ENCODE data around the gene LRFN4. TPM values are rescaled to one million over a fixed set of nuclear protein-coding genes. Genes with fewer than 3 reads are reported as not detected.

Gene LRFN4
- total RNA-seq, 6 donors from 2014 or later: 11.4 to 29.0 (median 21.8) TPM

- no peaks in the 10 kb centered on the region for H3K27me3 ChIP-seq
- TF ChIP-seq EP300 (IDR thresholded peaks at IDR 0.05) (no peak), CTCF (IDR thresholded peaks at IDR 0.05) (no peak), POLR2A (IDR thresholded peaks at IDR 0.05) (no peak)
- no peak overlapping the region for H3K4me3 ChIP-seq
- no peaks in the 10 kb centered on the region for H3K36me3 ChIP-seq
- WGBS, 2 donors: 84 to 97% methylated on average over 6 to 9 of the region's 9 CpGs
- peaks cover 11 to 29% (median 16%) of the 10 kb centered on the region in 4 donors for H3K4me1 ChIP-seq
- peak overlapping the region in 1 of 4 donors; percentile 17 for H3K27ac ChIP-seq
- DNase-seq (no peak), ATAC-seq (ENCODE audit: low FRiP score in 2 of 2) (no peak)
- no peaks in the 10 kb centered on the region for H3K9me3 ChIP-seq
Measured at GRCh38 chr11:66881927-66882452, 25.1 kb downstream of the LRFN4 start.

GRCh38 chr11:66882561-66883015, 25.7 kb downstream of the LRFN4 start:
- Histone ChIP-seq H3K4me1 (peaks cover 11 to 29% (median 16%) of the 10 kb centered on the region in 4 donors), H3K36me3 (no peaks in the 10 kb centered on the region), H3K27me3 (no peaks in the 10 kb centered on the region), H3K9me3 (no peaks in the 10 kb centered on the region), H3K4me3 (peak overlapping the region in 3 of 4 donors; percentile 4 to 36 (median 28)), H3K27ac (peak overlapping the region in 1 of 4 donors; percentile 17)
- peak in 1 of 2 donors; percentile 2 for ATAC-seq (ENCODE audit: low FRiP score in 2 of 2)
- TF ChIP-seq POLR2AphosphoS5 (IDR thresholded peaks at IDR 0.05) (no peak), POLR2A (IDR thresholded peaks at IDR 0.05) (no peak), CTCF (IDR thresholded peaks at IDR 0.05) (no peak), EP300 (IDR thresholded peaks at IDR 0.05) (no peak)
- WGBS, 2 donors: 44 to 53% methylated on average over 9 to 14 of the region's 14 CpGs
- peak in 1 of 2 donors; percentile 71 for DNase-seq

- Histone ChIP-seq H3K9me3 (no peaks in the 10 kb centered on the region), H3K4me3 (peak overlapping the region in 3 of 4 donors; percentile 4 to 36 (median 28)), H3K4me1 (peaks cover 11 to 29% (median 16%) of the 10 kb centered on the region in 4 donors), H3K27me3 (no peaks in the 10 kb centered on the region), H3K36me3 (no peaks in the 10 kb centered on the region), H3K27ac (peak overlapping the region in 1 of 4 donors; percentile 17)
- TF ChIP-seq POLR2AphosphoS5 (IDR thresholded peaks at IDR 0.05) (no peak), CTCF (IDR thresholded peaks at IDR 0.05) (peak; percentile 57 to 85 (median 80)), EP300 (IDR thresholded peaks at IDR 0.05) (no peak)
- peak; percentile 65 to 83 for DNase-seq
- 41 to 50% methylated on average over 24 to 27 of the region's 29 CpGs for WGBS, 2 donors
- peak; percentile 68 to 76 for ATAC-seq (ENCODE audit: low FRiP score in 2 of 2)
Measured at GRCh38 chr11:66883016-66883965, 26.4 kb downstream of the LRFN4 start.

GRCh38 chr11:66884443-66884842, 27.6 kb downstream of the LRFN4 start:
- no peak overlapping the region for H3K27ac ChIP-seq
- H3K9me3 ChIP-seq: no peaks in the 10 kb centered on the region
- H3K27me3 ChIP-seq: no peaks in the 10 kb centered on the region
- ATAC-seq (ENCODE audit: low FRiP score in 2 of 2): no peak
- H3K36me3 ChIP-seq: no peaks in the 10 kb centered on the region
- WGBS, 2 donors: 95 to 100% methylated on average over 4 of the region's 4 CpGs
- no peak overlapping the region for H3K4me3 ChIP-seq
- H3K4me1 ChIP-seq: peaks cover 11 to 23% (median 16%) of the 10 kb centered on the region in 4 donors
- DNase-seq: no peak
- TF ChIP-seq POLR2AphosphoS5 (IDR thresholded peaks at IDR 0.05) (no peak), CTCF (IDR thresholded peaks at IDR 0.05) (no peak), POLR2A (IDR thresholded peaks at IDR 0.05) (no peak), EP300 (IDR thresholded peaks at IDR 0.05) (no peak)

Data from upper lobe of left lung (tissue), 6 donors.